ENCODE data around the gene KIAA1328.

DNA sequence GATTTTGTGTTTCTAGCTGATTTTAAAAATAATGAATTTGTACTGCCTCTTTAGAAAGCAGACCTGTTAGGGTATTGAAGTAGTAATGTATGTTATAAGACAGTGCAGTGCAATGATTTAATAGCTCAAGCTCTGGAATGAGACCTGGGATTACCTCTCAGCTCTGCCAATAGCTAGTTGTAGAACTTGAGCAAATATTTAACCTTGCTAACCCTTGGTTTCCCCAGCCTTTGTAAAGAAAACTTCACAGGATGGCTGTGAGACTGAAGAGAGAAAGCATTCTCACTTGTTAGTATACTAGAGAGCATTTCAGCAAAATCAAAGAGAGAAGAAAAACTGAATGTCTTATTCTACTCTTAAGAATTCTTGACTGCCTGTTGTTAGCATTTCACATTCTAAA lies 293.9 kb downstream of the KIAA1328 start:
- TF ChIP-seq, protein P1, sequence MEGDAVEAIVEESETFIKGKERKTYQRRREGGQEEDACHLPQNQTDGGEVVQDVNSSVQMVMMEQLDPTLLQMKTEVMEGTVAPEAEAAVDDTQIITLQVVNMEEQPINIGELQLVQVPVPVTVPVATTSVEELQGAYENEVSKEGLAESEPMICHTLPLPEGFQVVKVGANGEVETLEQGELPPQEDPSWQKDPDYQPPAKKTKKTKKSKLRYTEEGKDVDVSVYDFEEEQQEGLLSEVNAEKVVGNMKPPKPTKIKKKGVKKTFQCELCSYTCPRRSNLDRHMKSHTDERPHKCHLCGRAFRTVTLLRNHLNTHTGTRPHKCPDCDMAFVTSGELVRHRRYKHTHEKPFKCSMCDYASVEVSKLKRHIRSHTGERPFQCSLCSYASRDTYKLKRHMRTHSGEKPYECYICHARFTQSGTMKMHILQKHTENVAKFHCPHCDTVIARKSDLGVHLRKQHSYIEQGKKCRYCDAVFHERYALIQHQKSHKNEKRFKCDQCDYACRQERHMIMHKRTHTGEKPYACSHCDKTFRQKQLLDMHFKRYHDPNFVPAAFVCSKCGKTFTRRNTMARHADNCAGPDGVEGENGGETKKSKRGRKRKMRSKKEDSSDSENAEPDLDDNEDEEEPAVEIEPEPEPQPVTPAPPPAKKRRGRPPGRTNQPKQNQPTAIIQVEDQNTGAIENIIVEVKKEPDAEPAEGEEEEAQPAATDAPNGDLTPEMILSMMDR (IDR thresholded peaks at IDR 0.05) = no peak
- no peak for TF ChIP-seq POLR2A (IDR thresholded peaks at IDR 0.05)

Measured in esophagus squamous epithelium (tissue), 4 donors.